Activated CD4-positive, alpha-beta memory T cell treated with anti-CD3 and anti-CD28 coated beads for 36 hours (primary cell): ENCODE results near the gene ROBO4. TPM values are rescaled to one million over a fixed set of nuclear protein-coding genes. Genes with fewer than 3 reads are reported as not detected.

ENCODE experiments used
- CTCF ChIA-PET: fragments of 350-600 bp; sonication (Branson Sonifier 250); formaldehyde crosslinking; loops from one replicate; lab custom pipeline; 2021; ENCODE audit warnings: antibody characterized with exemption, inconsistent platforms; lab: Charles Lee
- POLR2A ChIA-PET: fragments of 350-600 bp; sonication (Branson Sonifier 250); formaldehyde crosslinking; loops from one replicate; lab custom pipeline; 2021; ENCODE audit warnings: antibody characterized with exemption; lab: Charles Lee
- DNase-seq: peaks from one replicate; pipeline ENCODE4 v3.0.0-alpha.2; 2020
- H3K27ac Mint-ChIP-seq: one replicate; pipeline ENCODE4 v1.8.0; 2021; ENCODE audit warnings: mixed read lengths
- H3K27me3 Mint-ChIP-seq: one replicate; pipeline ENCODE4 v1.8.0; 2021; ENCODE audit warnings: mixed read lengths
- H3K36me3 Mint-ChIP-seq: one replicate; pipeline ENCODE4 v1.8.0; 2021; ENCODE audit warnings: mixed read lengths
- H3K4me1 Mint-ChIP-seq: one replicate; pipeline ENCODE4 v1.8.0; 2021; ENCODE audit warnings: low read depth, mixed read lengths
- H3K4me3 Mint-ChIP-seq: one replicate; pipeline ENCODE4 v1.8.0; 2021; ENCODE audit warnings: mild to moderate bottlenecking, mixed read lengths
- H3K9me3 Mint-ChIP-seq: one replicate; pipeline ENCODE4 v1.8.0; 2021; ENCODE audit warnings: mixed read lengths
- intact Hi-C: fragments of 100-400 bp; cut with micrococcal nuclease; formaldehyde crosslinking; loops from one replicate; pipeline ENCODE4 v1.15.1; 2023
- total RNA-seq, 2 experiments: library from RNA; stranded (reverse); gene quantifications; one replicate each; pipeline ENCODE4 v1.2.3, GENCODE V29; 2021

ROBO4 gene
- total RNA-seq, 2 experiments from 2014 or later = not detected

DNA sequence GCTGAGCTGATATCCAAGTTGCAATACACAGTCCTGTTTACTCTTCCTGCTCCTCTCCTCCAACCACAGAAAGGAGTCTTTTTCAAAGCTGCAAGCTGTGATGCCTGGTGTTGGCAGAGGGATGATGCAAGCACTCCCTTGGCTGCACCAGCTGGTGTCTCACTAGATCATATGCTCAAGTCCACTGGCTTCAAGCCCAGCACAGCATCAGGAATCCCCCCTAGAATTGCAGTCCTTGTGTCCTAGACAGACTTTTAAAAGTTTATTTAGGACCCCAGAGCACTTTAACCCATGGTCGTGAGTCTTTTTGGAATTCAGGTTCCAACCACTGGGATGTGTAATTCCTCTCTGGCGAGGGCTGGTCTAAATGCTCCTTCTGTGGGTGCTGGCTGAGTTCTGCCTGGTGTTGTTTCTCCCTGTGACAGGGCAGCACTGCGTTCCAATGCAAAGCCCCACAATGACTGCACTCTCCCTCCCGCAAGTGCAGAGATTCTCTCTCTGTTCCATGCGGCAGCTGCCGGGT, 19.5 kb upstream of the ROBO4 start:
- intact Hi-C loops = no loop called here
- H3K4me1 Mint-ChIP-seq = no peaks in the 10 kb centered on the region
- H3K9me3 Mint-ChIP-seq = peaks cover 6% of the 10 kb centered on the region
- no peaks in the 10 kb centered on the region for H3K27me3 Mint-ChIP-seq
- DNase-seq = no peak
- no peak overlapping the region for H3K4me3 Mint-ChIP-seq
- no peaks in the 10 kb centered on the region for H3K36me3 Mint-ChIP-seq
- ChIA-PET CTCF (interaction anchor here (0.7 to 1.0 kb wide), 2 partner anchors 51 to 225 kb away, joined by 3 read pairs; no protein-coding TSS in a partner anchor), POLR2A (no interaction called here)
- no peak overlapping the region for H3K27ac Mint-ChIP-seq

DNA sequence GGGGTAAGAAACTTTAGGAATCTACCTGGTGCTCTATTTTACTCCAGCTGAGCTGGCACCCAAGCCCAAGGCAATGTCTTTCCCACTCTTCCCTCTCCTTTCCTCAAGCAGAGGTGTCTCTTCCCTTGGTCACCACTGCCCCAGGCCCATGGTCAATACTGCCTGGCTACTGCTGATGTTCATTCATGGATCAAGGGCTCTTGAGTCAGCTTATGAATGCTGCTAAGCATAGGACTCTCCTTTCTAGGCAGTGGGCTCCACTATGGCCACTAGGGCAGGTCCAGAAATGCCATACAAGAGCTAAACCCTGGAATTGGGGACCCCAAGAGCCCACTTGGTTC, 18.7 kb upstream of the ROBO4 start:
- CTCF ChIA-PET = no interaction called here
- peaks cover 6% of the 10 kb centered on the region for H3K36me3 Mint-ChIP-seq
- H3K27ac Mint-ChIP-seq = no peak overlapping the region
- peaks cover 14% of the 10 kb centered on the region for H3K9me3 Mint-ChIP-seq
- H3K4me3 Mint-ChIP-seq = no peak overlapping the region
- H3K4me1 Mint-ChIP-seq = no peaks in the 10 kb centered on the region
- DNase-seq = no peak
- POLR2A ChIA-PET = no interaction called here
- peaks cover 5% of the 10 kb centered on the region for H3K27me3 Mint-ChIP-seq
- intact Hi-C loops = no loop called here

DNA sequence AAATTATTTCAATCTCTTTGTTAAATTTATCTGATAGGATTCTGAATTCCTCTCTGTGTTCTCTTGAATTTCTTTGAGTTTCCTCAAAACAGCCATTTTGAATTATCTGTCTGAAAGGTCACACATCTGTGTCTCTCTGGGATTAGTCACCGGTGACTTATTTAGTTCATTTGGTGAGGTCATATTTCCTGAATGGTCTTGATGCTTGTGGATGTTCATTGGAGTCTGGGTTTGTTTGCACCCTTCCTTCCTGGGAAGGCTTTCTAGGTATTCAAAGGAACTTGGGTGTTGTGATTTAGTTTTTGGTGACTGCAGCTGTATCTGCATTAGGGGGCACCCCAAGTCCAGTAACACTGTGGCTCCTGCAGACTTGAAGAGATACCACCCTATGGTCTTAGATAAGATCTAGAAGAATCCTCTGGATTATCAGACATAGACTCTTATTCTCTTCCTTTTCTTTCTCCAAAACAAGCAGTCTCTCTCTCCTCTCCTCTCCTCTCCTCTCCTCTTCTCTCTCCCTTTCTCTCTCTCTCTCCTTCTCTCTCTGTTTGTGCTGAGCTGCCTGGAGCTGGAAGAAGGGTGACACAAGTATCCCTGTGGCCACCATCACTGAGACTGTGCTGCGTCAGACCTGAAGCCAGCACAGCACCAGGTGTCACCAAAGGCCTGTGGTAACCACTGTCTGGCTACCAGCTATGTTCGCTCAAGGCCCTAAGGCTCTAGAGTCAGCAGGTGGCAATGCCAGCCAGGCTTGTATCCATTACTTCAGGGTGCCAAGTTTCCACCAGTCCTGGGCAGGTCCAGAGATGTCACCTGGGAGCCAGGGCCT, 18.1 kb upstream of the ROBO4 start:
- no peaks in the 10 kb centered on the region for H3K4me1 Mint-ChIP-seq
- H3K27me3 Mint-ChIP-seq = peaks cover 5% of the 10 kb centered on the region
- H3K27ac Mint-ChIP-seq = no peak overlapping the region
- ChIA-PET POLR2A (no interaction called here), CTCF (no interaction called here)
- H3K9me3 Mint-ChIP-seq = peaks cover 14% of the 10 kb centered on the region
- peaks cover 6% of the 10 kb centered on the region for H3K36me3 Mint-ChIP-seq
- intact Hi-C loops = no loop called here
- no peak for DNase-seq
- H3K4me3 Mint-ChIP-seq = no peak overlapping the region

DNA sequence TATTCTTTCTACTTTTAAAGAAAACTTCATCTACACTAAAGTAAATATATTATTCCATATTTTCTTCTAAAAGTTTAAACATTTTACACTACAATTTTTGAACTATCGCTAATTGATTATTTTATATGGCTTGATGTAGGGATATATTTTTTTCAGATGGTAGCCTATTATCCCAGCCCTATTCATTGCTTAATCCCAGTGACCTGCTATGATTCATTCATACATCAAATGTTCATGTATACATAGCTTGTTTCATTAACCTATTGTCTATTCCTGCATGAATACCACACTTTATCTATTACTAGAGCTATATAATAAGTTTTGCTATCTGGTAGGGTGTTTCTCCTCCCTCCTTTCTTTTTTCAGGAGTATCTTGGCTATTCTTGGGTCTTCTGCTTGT, 5.0 kb upstream of the ROBO4 start:
- Mint-ChIP-seq H3K4me3 (no peak overlapping the region), H3K27ac (no peak overlapping the region), H3K9me3 (no peaks in the 10 kb centered on the region), H3K27me3 (peaks cover 14% of the 10 kb centered on the region), H3K4me1 (no peaks in the 10 kb centered on the region), H3K36me3 (no peaks in the 10 kb centered on the region)
- CTCF ChIA-PET = no interaction called here
- POLR2A ChIA-PET = no interaction called here
- no peak for DNase-seq
- intact Hi-C loops = no loop called here

DNA sequence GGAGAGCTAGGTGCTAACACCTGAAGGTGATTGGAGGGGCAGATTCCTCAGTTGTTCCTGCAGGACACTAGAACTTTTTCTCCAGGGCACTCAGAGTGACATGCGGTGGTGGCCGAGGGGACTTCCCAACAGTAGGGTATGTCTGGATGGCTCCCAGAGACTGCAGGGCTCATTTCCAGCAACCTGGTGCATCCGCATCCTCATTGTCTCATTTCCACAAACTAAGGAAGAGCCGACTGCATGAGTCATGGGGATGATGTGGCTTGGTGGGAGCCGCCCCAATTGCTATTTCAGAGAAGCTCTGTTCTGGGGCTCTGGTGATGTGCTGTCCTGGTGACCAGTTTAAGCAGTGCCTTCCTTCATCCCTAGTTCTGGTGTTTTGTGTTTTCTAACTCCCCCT, 2.8 kb upstream of the ROBO4 start:
- H3K4me1 Mint-ChIP-seq = peaks cover 2% of the 10 kb centered on the region
- H3K27ac Mint-ChIP-seq = no peak overlapping the region
- peaks cover 5% of the 10 kb centered on the region for H3K27me3 Mint-ChIP-seq
- ChIA-PET CTCF (no interaction called here), POLR2A (no interaction called here)
- no peak overlapping the region for H3K4me3 Mint-ChIP-seq
- H3K9me3 Mint-ChIP-seq = no peaks in the 10 kb centered on the region
- H3K36me3 Mint-ChIP-seq = no peaks in the 10 kb centered on the region
- intact Hi-C loops = no loop called here
- DNase-seq = no peak

DNA sequence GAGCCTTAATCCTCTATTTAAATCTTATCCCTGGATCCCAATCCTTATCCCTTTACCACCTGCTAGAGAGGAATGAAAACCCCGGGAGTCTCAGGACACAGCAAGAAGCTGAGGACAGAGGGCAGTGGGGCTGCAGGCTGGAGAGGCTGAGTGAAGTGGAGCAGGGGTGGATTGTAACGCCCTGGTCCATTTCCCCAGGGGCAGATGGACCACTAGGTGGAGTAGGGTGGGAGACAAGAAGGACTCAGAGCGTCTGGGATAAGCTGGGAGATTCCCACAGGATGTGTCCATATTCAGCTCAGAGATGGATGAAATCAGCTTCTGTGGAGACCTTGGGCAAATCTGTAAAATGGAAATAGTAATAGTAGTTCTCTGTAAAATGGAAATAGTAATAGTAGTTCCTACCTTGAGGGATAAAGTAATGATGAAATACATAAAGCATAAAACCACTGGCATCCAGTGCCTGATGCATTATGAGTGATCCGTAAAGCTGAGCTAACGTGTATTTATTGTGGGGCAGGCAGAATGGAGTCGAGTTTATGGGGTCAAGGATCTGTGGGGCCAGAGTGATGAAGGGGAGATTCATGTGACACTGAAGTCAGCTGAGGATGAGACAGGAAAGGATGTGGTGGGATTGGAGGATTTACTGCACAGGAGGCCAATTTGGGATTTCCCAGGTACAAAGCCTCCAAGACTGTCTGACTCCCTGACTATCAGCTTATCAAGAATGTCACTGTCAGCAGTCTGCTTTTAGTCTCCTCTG, 1.9 kb upstream of the ROBO4 start:
- CTCF ChIA-PET = interaction anchor here (0.9 kb wide), 1 partner anchor 23 kb away, joined by 3 read pairs; no protein-coding TSS in a partner anchor
- H3K4me3 Mint-ChIP-seq = no peak overlapping the region
- peaks cover 4% of the 10 kb centered on the region for H3K27me3 Mint-ChIP-seq
- H3K27ac Mint-ChIP-seq = no peak overlapping the region
- no peak for DNase-seq
- no peaks in the 10 kb centered on the region for H3K9me3 Mint-ChIP-seq
- peaks cover 2% of the 10 kb centered on the region for H3K4me1 Mint-ChIP-seq
- no peaks in the 10 kb centered on the region for H3K36me3 Mint-ChIP-seq
- intact Hi-C loops = no loop called here
- POLR2A ChIA-PET = no interaction called here

DNA sequence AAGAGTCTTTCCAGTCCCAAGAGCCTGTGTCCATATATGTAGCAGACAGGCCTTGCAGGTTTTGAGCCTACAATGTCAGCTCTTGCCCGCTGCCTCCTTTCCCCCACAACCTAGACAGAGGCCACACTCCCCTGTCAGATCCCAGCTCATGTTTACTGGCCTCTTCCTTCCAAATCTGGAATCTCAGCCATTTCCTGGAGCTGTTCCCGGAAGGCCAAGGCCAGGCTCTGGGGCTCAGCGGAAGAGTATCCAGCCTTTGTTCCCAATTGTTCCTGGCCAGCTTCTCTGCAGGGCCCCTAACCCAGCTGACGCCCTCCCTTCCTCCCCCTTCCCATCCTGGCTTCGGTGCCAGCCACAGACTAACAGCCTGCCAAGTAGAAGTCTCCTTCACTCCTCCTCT, 1.0 kb upstream of the ROBO4 start:
- H3K9me3 Mint-ChIP-seq = no peaks in the 10 kb centered on the region
- CTCF ChIA-PET = interaction anchor here (0.6 to 0.9 kb wide), 2 partner anchors 22 to 197 kb away, joined by 3 to 4 read pairs; no protein-coding TSS in a partner anchor
- POLR2A ChIA-PET = no interaction called here

DNA sequence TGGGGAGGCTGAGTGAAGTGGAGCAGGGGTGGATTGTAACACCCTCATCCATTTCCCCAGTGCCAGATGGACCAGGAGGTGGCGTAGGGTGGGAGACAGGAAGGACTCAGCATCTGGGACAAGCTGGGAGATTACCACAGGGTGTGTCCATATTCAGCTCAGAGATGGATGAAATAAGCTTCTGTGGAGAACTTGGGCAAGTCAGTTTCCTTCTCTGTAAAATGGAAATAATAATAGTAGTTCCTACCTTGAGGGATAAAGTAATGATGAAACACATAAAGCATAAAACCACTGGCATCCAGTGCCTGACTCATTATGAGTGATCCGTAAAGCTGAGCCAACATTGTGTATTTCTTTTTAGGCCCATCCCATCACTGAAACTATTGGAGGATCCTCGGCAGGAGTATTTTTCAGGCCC, 607 bp upstream of the ROBO4 start:
- ChIA-PET POLR2A (no interaction called here), CTCF (interaction anchor here (0.6 to 2.3 kb wide), 3 partner anchors 22 to 245 kb away, joined by 3 to 8 read pairs (median 4); no protein-coding TSS in a partner anchor)
- no peak for DNase-seq
- H3K9me3 Mint-ChIP-seq = no peaks in the 10 kb centered on the region
- H3K27me3 Mint-ChIP-seq = peaks cover 4% of the 10 kb centered on the region
- H3K4me3 Mint-ChIP-seq = no peak overlapping the region
- peaks cover 2% of the 10 kb centered on the region for H3K4me1 Mint-ChIP-seq
- H3K27ac Mint-ChIP-seq = no peak overlapping the region
- H3K36me3 Mint-ChIP-seq = no peaks in the 10 kb centered on the region
- intact Hi-C loops = no loop called here

More for the DNA sequence above, 1.0 kb upstream of the ROBO4 start:
- Mint-ChIP-seq H3K36me3 (no peaks in the 10 kb centered on the region), H3K4me3 (no peak overlapping the region), H3K27ac (no peak overlapping the region), H3K27me3 (peaks cover 4% of the 10 kb centered on the region), H3K4me1 (peaks cover 2% of the 10 kb centered on the region)
- no peak for DNase-seq
- intact Hi-C loops = no loop called here

DNA sequence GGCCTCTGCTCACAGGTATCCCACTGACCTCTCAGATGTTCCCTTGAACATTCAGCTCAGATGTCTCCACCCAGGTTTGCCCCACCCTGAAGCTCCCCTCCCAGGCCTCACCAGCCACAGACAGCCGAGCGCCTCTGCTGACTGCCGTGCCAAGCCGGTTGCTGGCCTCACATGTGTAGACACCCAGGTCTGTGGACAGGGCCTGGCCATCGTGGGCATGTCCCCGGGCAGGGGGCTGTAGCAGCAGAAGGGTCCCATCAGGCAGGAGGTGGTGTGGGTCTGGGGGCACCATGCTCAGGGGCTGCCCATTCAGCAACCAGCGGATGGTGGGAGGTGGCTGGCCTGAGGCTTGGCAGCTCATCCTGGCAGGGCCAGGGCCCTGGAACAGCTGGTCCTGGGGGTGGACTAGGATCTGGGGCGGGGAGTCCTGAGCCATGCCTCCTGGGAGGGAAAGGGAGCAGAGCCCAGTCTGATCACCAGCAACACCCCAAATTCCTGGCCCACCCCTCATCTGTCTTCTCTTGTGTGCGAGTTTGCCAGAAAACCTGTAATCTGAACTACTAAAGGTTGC, 759 bp downstream of the ROBO4 start:
- DNase-seq = no peak
- H3K4me3 Mint-ChIP-seq = no peak overlapping the region
- peaks cover 4% of the 10 kb centered on the region for H3K27me3 Mint-ChIP-seq
- ChIA-PET CTCF (interaction anchor here (2.3 kb wide), 1 partner anchor 21 kb away, joined by 8 read pairs; no protein-coding TSS in a partner anchor), POLR2A (no interaction called here)
- peaks cover 2% of the 10 kb centered on the region for H3K4me1 Mint-ChIP-seq
- no peaks in the 10 kb centered on the region for H3K36me3 Mint-ChIP-seq
- H3K27ac Mint-ChIP-seq = no peak overlapping the region
- H3K9me3 Mint-ChIP-seq = no peaks in the 10 kb centered on the region
- intact Hi-C loops = no loop called here

DNA sequence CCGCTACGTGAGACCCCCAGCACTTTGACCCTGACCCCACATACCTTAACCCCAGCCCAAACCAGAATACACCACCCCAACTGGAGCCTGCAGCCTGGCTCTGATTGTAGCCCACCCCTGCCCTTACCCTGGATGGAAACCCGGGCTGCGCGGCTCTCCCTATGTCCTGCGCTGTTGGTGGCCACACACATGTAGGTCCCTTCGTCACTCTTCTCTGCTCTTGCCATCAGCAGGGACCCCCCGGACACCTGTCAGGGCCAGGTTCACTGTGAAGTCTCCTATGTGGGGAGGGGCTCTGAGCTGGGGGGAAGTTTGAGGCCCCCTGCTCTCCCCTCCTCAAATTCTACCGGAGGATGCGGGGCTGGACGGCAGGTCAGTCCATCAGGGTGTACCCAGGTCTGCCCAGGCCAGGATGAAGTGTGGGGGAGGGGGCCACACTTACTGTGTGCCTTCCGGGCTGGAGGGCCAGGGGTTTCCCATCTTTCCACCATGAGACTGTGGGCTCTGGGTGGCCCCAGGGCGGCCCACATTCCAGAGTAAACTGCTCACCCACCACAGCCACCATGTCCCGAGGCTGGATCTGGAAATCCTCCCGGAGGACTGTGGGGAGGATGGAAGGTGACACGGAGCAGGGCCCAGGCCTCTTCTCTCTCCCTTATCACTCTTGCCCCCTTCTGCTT, 1.5 kb downstream of the ROBO4 start:
- CTCF ChIA-PET = interaction anchor here (2.3 kb wide), 1 partner anchor 20 kb away, joined by 8 read pairs; no protein-coding TSS in a partner anchor

DNA sequence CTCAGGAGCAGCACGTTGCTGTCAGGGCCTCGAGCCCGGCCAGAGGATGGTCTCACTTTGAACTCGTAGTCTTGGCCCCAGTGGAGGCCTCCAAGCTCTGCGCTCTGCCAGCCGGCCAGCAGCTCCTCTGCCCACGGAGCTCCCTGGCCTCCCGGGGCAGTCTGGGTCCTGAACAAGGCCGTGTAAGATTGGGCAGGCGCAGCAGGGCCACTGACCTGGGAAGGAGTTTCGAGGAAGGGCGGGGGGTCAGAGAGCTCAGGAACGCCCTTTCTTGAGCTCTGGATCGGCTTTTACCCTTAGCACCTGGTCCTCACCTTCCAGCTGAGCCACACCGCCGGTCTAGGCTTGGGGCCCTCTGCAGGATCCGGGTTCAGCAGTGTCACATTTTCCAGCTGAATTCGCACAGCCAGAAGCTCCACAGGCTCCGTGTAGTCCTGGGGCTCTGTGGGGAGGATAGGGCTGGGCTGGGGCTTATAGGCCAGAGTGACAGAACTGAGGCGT, 2.1 kb downstream of the ROBO4 start:
- Mint-ChIP-seq H3K4me3 (no peak overlapping the region), H3K27ac (no peak overlapping the region), H3K9me3 (no peaks in the 10 kb centered on the region), H3K4me1 (peaks cover 2% of the 10 kb centered on the region), H3K36me3 (no peaks in the 10 kb centered on the region), H3K27me3 (no peaks in the 10 kb centered on the region)
- intact Hi-C loops = no loop called here
- DNase-seq = no peak
- ChIA-PET POLR2A (interaction anchor here (0.6 kb wide), 1 partner anchor 182 kb away, joined by 3 read pairs; no protein-coding TSS in a partner anchor), CTCF (no interaction called here)

More for the DNA sequence above, 1.5 kb downstream of the ROBO4 start:
- Mint-ChIP-seq H3K4me1 (peaks cover 2% of the 10 kb centered on the region), H3K9me3 (no peaks in the 10 kb centered on the region), H3K4me3 (no peak overlapping the region), H3K36me3 (no peaks in the 10 kb centered on the region), H3K27me3 (peaks cover under 1% of the 10 kb centered on the region), H3K27ac (no peak overlapping the region)
- no peak for DNase-seq
- POLR2A ChIA-PET = no interaction called here
- intact Hi-C loops = no loop called here
